HG03108 (cell line): Measurements from ENCODE around the gene CCL28.

Experiments used
- ATAC-seq: cut with Tn5 transposase; IDR thresholded peaks from one replicate; pipeline ENCODE4 v1.9.1; 2021; ENCODE audit warnings: moderate library complexity; ENCODE audit not compliant: unreplicated experiment

Gene CCL28

DNA sequence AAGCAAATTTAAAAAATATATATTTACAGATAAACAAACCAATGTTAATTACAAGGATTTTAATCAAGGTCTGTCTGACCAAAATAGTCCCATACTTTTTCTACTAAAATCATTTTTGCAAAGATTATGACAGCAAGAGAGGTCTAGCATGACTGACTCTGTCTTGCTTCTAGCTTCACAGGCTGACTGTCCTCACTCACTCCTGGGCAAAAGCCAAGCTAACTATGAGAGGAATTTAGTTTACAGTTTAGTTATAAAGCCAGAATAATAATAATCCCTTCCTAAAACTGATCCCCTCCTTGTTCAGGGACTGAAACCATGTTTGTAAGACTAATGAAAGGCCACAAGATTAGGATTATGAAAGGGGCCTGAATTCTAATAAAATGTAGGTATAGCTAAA is 53.5 kb downstream of the CCL28 start:
- no peak for ATAC-seq

DNA sequence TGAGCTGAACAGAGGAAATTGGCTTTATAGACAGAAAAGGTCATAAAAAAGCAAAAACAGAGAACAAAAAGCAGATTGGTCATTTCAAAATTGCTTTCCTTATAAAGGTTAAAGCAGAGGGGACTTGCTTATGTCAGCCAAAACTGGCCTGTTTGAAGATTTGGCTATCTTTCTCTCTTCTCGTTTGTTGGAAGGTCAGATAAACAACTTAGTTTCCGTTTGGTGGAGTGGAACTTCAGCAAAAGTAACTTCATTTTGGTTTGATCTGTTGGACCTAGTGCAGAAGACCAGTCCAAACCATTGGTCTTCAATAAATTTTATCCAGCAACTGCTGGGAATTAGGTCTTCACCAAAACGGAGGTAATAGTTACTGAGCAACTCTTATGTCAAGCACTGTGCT is 53.9 kb downstream of the CCL28 start:
- ATAC-seq, result no peak

DNA sequence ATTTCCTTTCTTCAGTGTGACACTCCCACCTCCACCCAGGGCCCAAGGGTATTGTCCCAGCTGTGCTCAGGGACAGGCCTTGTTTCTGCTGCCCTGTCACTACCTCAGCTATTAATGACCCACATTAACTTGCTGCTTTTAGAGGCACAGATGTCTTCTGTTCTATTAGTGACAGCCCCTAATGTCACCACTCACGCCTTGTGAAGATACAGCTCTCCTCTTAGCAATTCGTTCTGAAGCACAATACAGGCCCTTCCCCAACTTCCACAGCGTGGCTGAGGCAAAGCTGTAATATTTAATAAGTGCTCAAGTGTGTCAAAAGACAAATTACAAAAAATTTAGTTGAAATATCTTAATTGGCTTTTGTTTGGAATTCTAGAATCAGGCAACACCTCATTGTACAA is 54.3 kb downstream of the CCL28 start:
- no peak for ATAC-seq

DNA sequence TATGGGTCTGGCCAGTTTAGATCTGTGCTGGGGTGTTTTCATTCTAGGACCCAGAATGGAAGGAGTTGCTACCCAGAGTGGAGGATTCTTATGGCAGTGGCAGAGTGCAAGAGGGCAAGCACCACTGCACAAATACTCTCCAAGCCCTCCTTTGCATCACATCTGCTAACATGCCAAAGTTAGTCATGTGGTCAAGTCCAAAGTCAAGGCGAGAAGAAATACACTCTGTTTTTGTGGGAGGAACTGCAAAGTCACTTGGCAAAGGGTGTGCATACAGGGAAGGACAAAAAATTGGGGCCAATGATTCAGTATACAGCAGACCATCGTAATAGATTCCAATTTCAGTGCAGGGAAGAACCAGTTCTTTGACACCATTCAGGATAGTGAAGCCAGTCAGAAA is 55.1 kb downstream of the CCL28 start:
- ATAC-seq, result no peak

DNA sequence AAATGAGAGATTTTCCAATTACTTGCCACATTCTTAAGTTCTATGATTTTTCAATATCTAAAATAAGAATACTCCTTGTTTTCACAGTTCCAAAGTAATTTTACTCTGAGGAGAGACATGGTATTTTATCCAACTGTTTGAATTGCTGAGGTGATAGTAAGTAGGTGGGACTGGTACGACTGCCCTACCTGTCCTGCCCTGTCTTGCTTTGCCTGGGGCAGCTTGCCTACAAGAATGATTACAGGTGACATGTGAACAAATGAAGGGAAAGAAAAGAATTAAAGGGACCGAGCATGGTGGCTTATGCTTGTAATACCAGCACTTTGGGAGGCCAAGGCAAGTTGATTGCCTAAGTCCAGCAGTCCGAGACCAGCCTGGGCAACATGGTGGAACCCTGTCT is 57.4 kb downstream of the CCL28 start:
- ATAC-seq, result no peak

DNA sequence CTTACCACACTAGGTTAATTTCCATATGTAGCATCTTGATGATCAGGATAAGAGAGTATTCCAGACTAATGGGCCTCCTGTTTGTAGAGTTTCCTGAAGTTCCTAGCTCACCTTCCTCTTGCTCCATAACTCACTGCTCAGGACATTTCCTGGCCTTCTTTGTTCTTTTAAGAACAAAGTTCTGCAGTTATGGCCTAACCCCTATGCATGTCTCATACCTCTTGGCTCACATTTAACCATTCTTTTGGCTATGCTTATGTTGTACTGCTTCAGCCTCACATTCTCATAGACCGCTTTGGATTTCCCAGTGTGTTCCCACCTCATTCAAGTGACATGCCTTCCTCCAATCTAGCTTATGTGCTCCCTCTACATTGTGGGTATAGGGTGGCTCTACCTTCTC is 58.5 kb downstream of the CCL28 start:
- ATAC-seq, result no peak

DNA sequence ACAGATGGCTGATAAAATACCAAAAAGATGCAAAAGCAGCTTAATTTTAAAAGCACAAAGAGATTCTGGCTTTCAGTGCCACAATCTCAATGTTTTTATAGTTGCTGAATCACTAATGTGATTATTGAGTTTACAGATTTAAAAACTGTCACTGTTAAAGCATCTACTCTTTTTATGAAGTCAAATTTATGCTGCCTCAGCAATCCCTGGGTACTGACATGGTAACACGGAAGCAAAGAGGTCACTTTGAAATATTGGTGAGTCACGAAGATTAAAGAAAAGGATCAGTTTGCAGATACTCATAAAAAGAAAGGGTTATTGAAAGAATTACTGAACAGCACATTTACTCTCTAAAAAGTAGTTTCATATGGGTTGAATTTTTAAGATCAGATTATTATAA is 59.3 kb downstream of the CCL28 start:
- no peak for ATAC-seq

DNA sequence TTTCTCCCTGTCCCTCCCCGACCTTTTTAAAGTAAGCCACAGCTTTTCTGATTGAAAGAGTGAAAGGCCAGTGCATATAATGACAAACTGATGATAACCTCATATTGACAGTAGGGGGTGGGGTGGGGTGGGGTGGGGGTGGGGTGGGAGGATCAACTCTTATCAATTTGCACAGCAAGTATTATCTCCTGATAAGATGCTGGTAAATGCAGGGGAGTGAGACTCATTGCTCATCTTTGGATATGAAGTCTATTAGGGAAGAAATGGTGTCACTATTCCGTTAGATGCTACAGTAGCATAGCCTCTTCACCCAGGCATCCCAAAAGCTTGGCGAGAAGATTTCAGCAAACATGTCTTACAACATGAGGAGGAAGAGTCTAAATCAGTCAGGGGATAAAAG is 60.1 kb downstream of the CCL28 start:
- ATAC-seq, result no peak

DNA sequence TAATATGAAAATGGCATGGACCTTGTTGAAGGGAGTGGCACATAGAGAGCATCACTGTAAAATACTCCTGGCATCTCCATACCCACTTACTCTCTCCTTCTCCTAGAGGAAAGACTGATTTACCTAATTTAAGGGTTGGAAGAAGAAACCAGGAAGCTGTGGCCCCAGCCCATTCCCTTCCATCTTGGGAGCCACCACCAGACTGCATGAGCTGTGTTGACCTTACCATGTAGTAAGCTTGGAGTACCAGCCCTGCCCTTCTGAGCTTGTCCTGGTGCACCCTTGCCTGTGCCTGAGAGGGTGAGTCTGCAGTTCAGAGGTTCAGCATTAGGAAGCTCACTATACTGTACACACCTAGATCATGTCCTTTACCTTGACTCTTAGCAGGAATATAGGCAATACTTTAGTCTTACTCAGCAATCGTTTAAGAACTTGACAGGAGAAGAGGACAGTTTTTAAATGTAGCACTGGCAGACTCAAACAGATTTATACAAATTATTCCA is 63.3 kb downstream of the CCL28 start:
- no peak for ATAC-seq

DNA sequence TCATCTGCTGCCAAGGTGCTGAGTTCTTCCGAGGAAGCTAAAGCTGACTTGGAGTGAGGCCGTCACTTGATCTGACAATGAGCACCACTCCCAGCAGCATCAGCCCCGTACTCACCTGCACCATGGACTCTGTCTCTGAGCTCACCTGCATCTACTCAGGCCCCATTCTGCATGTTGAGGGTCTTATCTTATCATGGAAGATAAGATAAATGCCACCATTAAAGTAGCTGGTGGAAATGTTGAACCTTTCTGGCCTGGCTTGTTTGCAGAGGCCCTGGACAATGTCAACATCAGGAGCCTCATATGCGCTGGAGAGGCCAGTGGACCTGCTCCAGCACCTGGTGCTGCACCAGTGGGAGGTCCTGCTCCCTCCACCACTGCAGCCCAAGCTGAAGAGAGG is 64.0 kb downstream of the CCL28 start:
- no peak for ATAC-seq

DNA sequence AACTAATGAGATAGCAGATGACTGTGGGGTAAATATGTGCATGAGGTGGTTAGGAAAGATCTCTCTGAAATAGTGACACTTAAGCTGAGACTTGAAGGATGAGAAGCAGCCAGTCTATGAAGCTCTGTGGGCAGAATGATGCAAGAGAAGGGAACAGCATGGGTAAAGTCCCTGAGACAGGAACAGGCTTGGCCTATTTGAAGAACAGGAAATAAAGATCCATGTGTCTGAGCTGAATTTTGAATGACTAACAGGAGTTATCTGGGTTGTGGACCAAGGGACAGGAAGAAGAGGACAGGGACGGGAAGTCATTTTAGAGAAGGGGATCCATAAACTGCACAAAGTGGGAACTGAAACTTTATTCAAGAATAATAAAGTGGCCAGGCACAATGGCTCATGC is 73.3 kb downstream of the CCL28 start:
- no peak for ATAC-seq

DNA sequence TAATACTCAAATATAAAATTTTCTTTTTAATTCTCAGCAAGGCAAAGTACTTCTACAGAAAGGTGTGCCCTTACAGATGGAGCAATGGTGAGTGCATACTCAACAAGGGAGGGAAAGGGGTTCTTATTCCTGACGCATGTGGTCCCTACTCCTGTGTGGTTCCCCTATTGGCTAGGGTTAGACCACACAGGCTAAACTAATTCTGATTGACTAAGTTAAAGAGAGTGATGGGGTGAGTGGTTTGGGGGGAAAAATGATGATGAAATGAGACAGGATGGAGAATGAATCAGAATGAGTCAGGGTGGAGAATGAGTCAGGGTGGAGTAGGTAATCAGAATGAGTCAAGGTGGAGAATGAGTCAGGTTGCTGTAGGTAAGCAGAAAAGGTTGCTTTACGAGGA is 76.0 kb downstream of the CCL28 start:
- no peak for ATAC-seq

DNA sequence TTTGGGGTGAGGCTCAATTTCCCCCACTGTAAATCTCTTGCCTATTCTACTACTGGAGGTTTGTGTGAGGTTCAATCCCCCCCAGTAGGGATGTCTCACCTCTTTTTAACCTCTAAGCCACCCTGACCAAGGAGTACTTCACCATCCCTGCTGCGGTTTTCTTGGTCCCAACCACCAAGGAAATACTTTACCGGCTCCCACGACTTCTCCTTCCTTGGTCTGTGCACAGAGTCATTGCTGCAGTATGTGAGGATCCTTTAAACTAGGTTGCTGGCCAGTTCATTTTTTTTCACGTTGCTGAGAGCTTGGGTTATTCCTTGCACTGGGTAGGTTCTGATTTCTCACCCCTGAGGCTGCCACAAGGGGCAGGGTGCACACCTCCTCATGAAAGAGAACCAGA is 76.5 kb downstream of the CCL28 start:
- ATAC-seq, result no peak

DNA sequence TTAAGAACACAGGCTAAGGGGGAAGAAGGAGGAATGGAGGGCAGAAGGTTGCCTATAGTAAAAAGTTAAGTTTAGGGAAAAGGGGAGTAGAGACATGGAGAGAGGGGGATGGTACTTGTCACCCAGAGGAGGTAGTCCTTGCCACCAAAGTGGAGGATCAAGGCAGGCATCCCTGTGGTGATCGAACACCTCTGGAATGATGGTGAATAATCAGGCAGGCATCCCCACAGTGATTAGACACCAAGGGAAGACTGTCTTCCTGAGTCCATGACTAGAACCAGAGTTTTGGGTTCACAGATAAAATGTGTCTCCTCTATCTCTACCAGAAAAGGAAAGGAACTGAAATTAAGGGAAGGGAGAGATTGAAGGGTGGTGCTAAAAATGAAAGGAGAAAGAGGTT is 79.8 kb downstream of the CCL28 start:
- no peak for ATAC-seq
